Astrocyte (in vitro differentiated cells and primary cell): Measurements from ENCODE around the gene TCEAL8. TPM values are rescaled to one million over a fixed set of nuclear protein-coding genes. Genes with fewer than 3 reads are reported as not detected.
"Not testable (repeated sequence)": the region's sequence is repeated elsewhere in the genome, so short reads cannot be mapped to it uniquely, and the experiment has no call there.

Source experiments
- DNase-seq: peaks from one replicate; pipeline ENCODE4 v3.0.0-alpha.2; 2010; ENCODE audit warnings: low read depth
- FAIRE-seq: peaks from 2 replicates; lab custom pipeline; 2011; peaks lifted over from hg19 to GRCh38; lab: Jason Lieb, UNC
- H2AFZ ChIP-seq: 2 replicates; pipeline ENCODE4 v1.6.0; 2012; ENCODE audit warnings: low read depth, low read length, inconsistent platforms
- H3K27ac ChIP-seq: 2 replicates; pipeline ENCODE4 v1.5.1; 2011; ENCODE audit warnings: low read depth, low read length, inconsistent platforms
- H3K27me3 ChIP-seq: 2 replicates; pipeline ENCODE4 v1.6.0; 2011; ENCODE audit warnings: low read length, inconsistent platforms; ENCODE audit not compliant: insufficient read depth
- H3K36me3 ChIP-seq: 2 replicates; pipeline ENCODE4 v1.5.1; 2011; ENCODE audit warnings: low read length, inconsistent platforms; ENCODE audit not compliant: insufficient read depth
- H3K4me1 ChIP-seq: 2 replicates; pipeline ENCODE4 v1.5.1; 2011; ENCODE audit warnings: low read length, inconsistent platforms; ENCODE audit not compliant: insufficient read depth
- H3K4me2 ChIP-seq: 2 replicates; pipeline ENCODE4 v1.6.0; 2012; ENCODE audit warnings: low read length, inconsistent platforms
- H3K4me3 ChIP-seq: 2 replicates; pipeline ENCODE4 v1.5.1; 2011; ENCODE audit warnings: low read depth, mild to moderate bottlenecking, low read length, inconsistent platforms; ENCODE audit not compliant: insufficient read depth
- H3K79me2 ChIP-seq: 2 replicates; pipeline ENCODE4 v1.6.0; 2012; ENCODE audit warnings: mild to moderate bottlenecking, low read length, inconsistent platforms; ENCODE audit not compliant: insufficient read depth
- H3K9ac ChIP-seq: 2 replicates; pipeline ENCODE4 v1.6.0; 2012; ENCODE audit warnings: mild to moderate bottlenecking, low read length, inconsistent platforms
- H3K9me3 ChIP-seq: 2 replicates; pipeline ENCODE4 v1.5.1; 2012; ENCODE audit warnings: low read depth, mild to moderate bottlenecking, low read length, inconsistent platforms; ENCODE audit not compliant: insufficient read depth
- H4K20me1 ChIP-seq: 2 replicates; pipeline ENCODE4 v1.6.0; 2012; ENCODE audit warnings: low read length, inconsistent platforms; ENCODE audit not compliant: insufficient read depth
- H3K27ac Mint-ChIP-seq: one replicate; pipeline ENCODE4 v1.8.0; 2021; ENCODE audit warnings: mild to moderate bottlenecking, mixed read lengths; ENCODE audit not compliant: unreplicated experiment
- H3K27me3 Mint-ChIP-seq: one replicate; pipeline ENCODE4 v1.8.0; 2021; ENCODE audit warnings: low read depth, mixed read lengths; ENCODE audit not compliant: unreplicated experiment
- H3K36me3 Mint-ChIP-seq: one replicate; pipeline ENCODE4 v1.8.0; 2021; ENCODE audit warnings: low read depth, mixed read lengths; ENCODE audit not compliant: unreplicated experiment
- H3K4me1 Mint-ChIP-seq: one replicate; pipeline ENCODE4 v1.8.0; 2021; ENCODE audit warnings: low read depth, mixed read lengths; ENCODE audit not compliant: unreplicated experiment
- H3K4me3 Mint-ChIP-seq: one replicate; pipeline ENCODE4 v1.8.0; 2021; ENCODE audit warnings: mild to moderate bottlenecking, moderate library complexity, mixed read lengths; ENCODE audit not compliant: unreplicated experiment
- H3K9me3 Mint-ChIP-seq: one replicate; pipeline ENCODE4 v1.8.0; 2021; ENCODE audit warnings: mild to moderate bottlenecking, mixed read lengths; ENCODE audit not compliant: unreplicated experiment
- CTCF ChIP-seq: IDR thresholded peaks from 2 replicates; pipeline ENCODE4 v1.5.1; 2011; ENCODE audit warnings: low read depth, mild to moderate bottlenecking, inconsistent platforms, low read length, moderate library complexity; ENCODE audit not compliant: insufficient read depth
- EZH2 ChIP-seq: IDR thresholded peaks from 2 replicates; pipeline ENCODE4 v1.6.1; 2012; ENCODE audit warnings: mild to moderate bottlenecking, low read length, inconsistent platforms; ENCODE audit not compliant: insufficient read depth
- total RNA-seq: library from RNA; stranded (reverse); gene quantifications from 2 replicates; pipeline ENCODE4 v1.2.1, GENCODE V29; 2021

The TCEAL8 gene
- total RNA-seq, 1 donor from 2014 or later = 62.2 TPM

GRCh38 chrX:103236296-103236695 is 18.7 kb downstream of the TCEAL8 start:
- Mint-ChIP-seq H3K27me3 (no peaks in the 10 kb centered on the region), H3K9me3 (no peaks in the 10 kb centered on the region), H3K4me3 (no peak overlapping the region), H3K36me3 (no peaks in the 10 kb centered on the region), H3K4me1 (no peaks in the 10 kb centered on the region), H3K27ac (no peak overlapping the region)
- no peaks in the 10 kb centered on the region for H4K20me1 ChIP-seq
- H3K9me3 ChIP-seq = no peaks in the 10 kb centered on the region
- no peak for FAIRE-seq
- no peak for TF ChIP-seq CTCF
- no peaks in the 10 kb centered on the region for H3K4me1 ChIP-seq
- no peaks in the 10 kb centered on the region for H3K36me3 ChIP-seq
- no peak overlapping the region for H2AFZ ChIP-seq
- no peaks in the 10 kb centered on the region for H3K27me3 ChIP-seq
- H3K79me2 ChIP-seq = no peaks in the 10 kb centered on the region
- no peak overlapping the region for H3K27ac ChIP-seq
- DNase-seq = no peak
- H3K4me2 ChIP-seq = no peak overlapping the region
- H3K9ac ChIP-seq = no peak overlapping the region
- no peak overlapping the region for H3K4me3 ChIP-seq

- H3K27ac ChIP-seq, H4K20me1 ChIP-seq, H2AFZ ChIP-seq, H3K9me3 ChIP-seq, H3K9ac ChIP-seq, H3K36me3 Mint-ChIP-seq, FAIRE-seq, H3K27ac Mint-ChIP-seq, H3K4me3 Mint-ChIP-seq, H3K79me2 ChIP-seq, H3K4me3 ChIP-seq, H3K4me1 ChIP-seq, DNase-seq, H3K4me2 ChIP-seq, H3K9me3 Mint-ChIP-seq, H3K36me3 ChIP-seq, H3K4me1 Mint-ChIP-seq, H3K27me3 ChIP-seq, H3K27me3 Mint-ChIP-seq: not testable (repeated sequence)
Observed at GRCh38 chrX:103235608-103236007, 19.3 kb downstream of the TCEAL8 start.

- H3K4me1 Mint-ChIP-seq = no peaks in the 10 kb centered on the region
Observed at GRCh38 chrX:103234869-103235268, 20.1 kb downstream of the TCEAL8 start.

More at GRCh38 chrX:103234869-103235268, 20.1 kb downstream of the TCEAL8 start:
- Histone ChIP-seq H3K27me3 (no peaks in the 10 kb centered on the region), H3K4me3 (no peak overlapping the region), H4K20me1 (no peaks in the 10 kb centered on the region), H3K9ac (no peak overlapping the region), H2AFZ (no peak overlapping the region), H3K4me1 (no peaks in the 10 kb centered on the region), H3K36me3 (no peaks in the 10 kb centered on the region), H3K9me3 (no peaks in the 10 kb centered on the region), H3K4me2 (no peak overlapping the region), H3K27ac (no peak overlapping the region), H3K79me2 (no peaks in the 10 kb centered on the region)
- H3K9me3 Mint-ChIP-seq = no peaks in the 10 kb centered on the region
- DNase-seq = no peak
- TF ChIP-seq EZH2 (no peak), CTCF (no peak)
- no peaks in the 10 kb centered on the region for H3K27me3 Mint-ChIP-seq
- no peak overlapping the region for H3K27ac Mint-ChIP-seq
- H3K4me3 Mint-ChIP-seq = no peak overlapping the region
- no peak for FAIRE-seq
- H3K36me3 Mint-ChIP-seq = no peaks in the 10 kb centered on the region
